NCI-H146 treated with DMSO at 0.1 percent for 48 hours (cell line): ENCODE results near the gene S1PR4.
"Not testable (repeated sequence)": the region's sequence is repeated elsewhere in the genome, so short reads cannot be mapped to it uniquely, and the experiment has no call there.

Experiments used
- DNase-seq: peaks from one replicate; lab custom pipeline; 2025; ENCODE audit not compliant: unreplicated experiment; lab: John Stamatoyannopoulos, UW

Gene S1PR4

GRCh38 chr19:3193256-3194105, 14.9 kb downstream of the S1PR4 start:
- no peak for DNase-seq

GRCh38 chr19:3194106-3195087, 15.8 kb downstream of the S1PR4 start:
- DNase-seq = no peak

DNA sequence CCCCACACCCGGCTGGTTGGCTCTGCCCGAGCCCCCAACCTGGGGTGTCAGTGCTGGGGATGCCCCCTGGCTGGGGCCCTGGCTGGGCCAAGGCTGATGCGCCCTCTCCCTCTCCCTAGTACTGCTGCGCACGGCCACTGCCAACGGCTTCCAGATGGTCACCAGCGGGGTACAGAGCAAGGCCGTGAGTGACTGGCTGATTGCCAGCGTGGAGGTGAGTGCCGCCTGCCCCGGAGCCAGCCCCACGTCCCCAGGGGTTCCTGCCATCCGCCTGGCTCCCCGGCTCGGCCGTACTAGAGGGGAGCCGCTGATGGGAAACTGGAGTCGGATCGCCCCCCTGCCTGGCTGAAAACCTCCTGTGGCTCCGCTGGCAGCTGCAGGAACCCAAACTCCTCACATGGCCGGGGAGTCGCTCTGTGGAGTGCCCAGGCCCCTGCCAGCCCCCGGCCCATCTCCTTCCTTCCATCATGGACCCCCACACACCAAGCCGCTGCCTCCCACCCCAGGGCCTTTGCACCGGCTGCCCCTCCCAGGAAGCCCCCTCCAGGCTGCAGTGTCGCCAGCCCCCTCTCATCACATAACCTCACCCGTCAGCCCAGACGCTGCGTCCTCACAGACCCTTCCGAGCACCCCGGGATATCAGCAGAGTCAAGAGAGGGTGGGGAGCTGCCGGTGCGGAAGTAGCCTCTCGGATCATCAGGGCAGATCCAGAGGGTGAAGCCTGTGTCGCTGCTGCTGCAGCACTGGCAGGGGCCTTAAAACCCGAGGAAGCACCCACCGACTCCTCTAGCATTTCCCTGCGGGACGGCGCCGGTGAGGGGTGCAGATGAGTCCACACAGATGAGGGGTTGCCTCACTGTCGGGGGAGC, 17.7 kb downstream of the S1PR4 start:
- DNase-seq = no peak

DNA sequence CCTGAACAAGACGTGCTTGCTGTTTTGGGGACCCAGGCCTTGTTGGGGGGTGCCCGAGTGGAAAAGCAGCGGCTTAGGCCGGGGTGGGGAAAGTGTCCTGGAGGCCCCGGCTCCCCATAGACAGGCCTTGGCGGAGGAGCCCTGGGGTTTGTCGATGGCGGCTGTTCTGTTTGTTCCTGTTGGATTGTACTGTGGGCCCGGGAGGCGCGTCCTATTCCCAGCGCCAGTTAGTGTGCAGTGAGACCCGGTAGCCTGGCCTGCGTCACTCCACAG, 18.3 kb downstream of the S1PR4 start:
- no peak for DNase-seq

DNA sequence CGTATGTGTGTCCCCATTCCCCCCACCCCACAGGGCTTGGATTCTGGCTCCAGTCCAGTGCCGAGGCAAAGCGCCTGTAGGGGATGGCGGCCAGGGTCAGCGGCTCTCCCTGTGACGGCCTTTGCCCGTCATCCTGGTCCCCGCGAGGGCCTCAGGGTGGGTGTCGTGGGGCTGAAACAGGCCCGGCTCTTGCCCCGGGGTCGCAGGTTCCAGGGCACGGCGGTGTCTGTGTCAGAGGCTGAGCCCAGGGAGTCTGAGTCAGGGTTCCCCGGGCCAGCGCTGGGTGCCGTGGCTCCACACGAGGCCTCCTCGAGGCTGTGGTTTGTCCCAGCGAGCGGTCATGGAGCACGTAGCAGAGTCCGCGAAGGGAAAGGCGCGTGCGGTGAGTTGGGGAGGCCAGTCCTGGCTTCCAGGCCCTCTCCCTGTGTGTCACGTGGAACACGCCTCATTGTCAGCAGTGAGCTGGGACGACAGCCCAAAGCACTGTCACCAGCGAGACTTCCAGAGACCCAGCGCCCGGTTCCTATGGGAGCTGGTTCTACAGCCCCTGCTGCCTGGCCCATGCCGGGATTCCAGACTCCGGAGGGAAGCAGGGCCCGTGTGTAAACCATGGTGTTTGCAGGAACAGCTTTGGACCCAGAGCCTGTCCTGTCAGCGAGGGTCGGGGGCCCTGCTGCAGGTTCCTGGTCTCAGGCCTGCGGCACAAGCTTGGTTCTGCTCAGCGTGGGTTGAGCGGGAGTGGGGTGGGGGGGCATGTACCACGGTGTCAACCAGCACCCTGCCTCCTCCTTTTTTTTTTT, 20.5 kb downstream of the S1PR4 start:
- DNase-seq = no peak

DNA sequence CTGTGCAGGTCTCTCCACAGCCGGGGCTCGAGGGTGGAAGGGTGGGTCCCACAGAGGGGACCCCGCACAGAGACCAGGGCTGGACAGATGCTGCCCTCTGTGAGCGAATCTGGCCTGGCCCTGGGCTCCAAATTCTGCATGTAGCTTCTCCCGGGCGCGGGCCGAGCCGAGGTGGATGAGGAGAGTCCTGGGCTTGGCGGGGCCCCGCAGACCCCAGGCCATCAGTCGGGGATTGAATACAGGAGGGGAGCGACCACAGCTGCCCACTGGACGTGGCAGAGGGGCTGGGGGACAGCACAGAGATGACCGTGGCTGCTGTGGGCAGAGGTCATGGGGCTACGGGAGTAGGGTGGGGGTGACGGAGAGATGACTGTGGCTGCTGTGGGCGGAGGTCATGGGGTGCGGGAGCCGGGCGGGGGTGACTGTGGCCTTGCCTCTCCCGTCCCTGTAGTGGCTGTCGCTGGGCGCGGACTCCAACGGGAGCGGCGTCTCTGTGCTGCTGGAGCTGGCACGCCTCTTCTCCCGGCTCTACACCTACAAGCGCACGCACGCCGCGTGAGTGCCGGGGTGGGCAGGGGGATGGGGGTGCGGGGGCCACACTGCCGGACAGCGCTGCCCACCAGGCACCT, 22.6 kb downstream of the S1PR4 start:
- no peak for DNase-seq

DNA sequence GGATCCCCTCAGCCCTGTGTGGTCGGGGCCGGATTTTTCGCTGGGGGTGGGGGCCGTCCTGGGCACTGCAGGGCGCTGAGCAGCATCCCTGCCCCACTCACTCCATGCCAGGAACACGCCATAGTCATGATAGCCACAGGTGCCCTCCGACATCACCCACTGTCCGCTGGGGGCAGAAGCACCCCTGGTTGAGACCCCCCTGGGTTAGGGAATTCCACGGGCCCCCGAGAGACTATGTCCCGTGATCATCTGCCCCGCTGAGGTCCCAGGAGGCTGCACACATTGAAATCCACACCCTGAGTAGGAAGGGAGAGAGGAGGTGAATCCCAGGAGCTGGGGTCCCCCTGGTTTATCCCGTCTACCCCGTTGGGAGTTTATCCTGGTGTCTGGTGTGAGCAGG, 23.3 kb downstream of the S1PR4 start:
- no peak for DNase-seq

GRCh38 chr19:3202346-3202745, 23.8 kb downstream of the S1PR4 start:
- no peak for DNase-seq

DNA sequence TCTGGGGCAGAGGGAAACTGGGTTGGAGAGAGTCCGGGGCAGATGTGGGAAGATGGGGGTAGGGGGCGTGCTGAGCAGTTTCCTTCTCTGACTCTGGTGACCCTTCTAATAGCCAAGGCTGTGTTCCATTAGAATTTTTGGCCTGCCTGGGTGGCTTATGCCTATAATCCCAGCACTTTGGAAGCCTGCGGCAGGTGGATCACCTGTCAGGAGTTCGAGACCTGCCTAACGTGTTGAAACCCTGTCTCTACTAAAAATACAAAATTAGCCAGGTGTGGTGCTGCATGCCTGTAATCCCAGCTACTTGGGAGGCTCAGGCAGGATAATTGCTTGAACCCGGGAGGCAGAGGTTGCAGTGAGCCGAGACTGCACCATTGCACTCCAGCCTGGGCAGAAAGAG, 24.3 kb downstream of the S1PR4 start:
- DNase-seq = not testable (repeated sequence)

- DNase-seq = no peak
These were observed 25.5 kb downstream of the S1PR4 start for GRCh38 chr19:3203805-3204645.

GRCh38 chr19:3204646-3205275, 26.2 kb downstream of the S1PR4 start:
- DNase-seq = no peak

GRCh38 chr19:3206216-3206953, 27.8 kb downstream of the S1PR4 start:
- no peak for DNase-seq

GRCh38 chr19:3207461-3208242, 29.1 kb downstream of the S1PR4 start:
- no peak for DNase-seq

DNA sequence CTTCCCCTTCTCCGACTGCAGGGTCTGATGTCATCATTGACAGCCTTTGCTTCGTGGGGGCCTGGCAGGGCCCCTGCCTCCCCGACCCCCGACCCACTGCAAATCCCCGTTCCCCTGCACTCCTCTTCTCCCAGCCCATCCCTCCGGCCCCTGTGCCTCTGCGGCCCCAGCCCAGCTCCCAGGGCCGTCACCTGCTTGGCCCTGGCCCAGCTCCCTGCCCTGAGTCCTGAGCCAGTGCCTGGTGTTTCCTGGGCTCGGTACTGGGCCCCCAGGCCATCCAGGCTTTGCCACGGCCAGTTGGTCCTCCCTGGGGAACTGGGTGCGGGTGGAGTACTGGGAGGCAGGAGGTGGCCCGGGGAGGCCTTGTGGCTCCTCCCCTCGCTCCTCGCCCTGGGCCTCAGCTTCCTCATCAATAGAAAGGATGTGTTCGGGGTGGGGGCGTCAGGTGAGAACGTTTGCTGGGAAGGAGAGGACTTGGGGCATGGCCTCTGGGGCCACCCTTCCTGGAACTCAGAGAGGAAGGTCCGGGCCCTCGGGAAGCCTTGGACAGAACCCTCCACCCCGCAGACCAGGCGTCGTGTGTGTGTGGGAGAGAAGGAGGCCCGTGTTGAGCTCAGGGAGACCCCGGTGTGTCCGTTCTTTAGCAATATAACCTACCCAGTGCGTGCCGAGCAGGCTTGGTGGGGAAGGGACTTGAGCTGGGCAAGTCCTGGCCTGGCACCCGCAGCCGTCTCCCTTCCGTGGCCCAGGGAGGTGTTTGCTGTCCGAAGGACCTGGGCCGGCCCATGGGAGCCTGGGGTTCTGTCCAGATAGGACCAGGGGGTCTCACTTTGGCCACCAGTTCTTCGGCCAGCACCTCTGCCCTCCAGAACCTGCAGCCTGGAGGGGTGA, 30.0 kb downstream of the S1PR4 start:
- DNase-seq = no peak

GRCh38 chr19:3210347-3211017, 31.9 kb downstream of the S1PR4 start:
- DNase-seq = no peak

- no peak for DNase-seq
These were observed 32.6 kb downstream of the S1PR4 start for GRCh38 chr19:3211191-3211590.
